BE2C (cell line): ENCODE data around the gene ISM2.

Experiments used
- DNase-seq: peaks from one replicate; pipeline ENCODE4 v3.0.0-alpha.2; 2020
- H3K27me3 ChIP-seq: fragments of 250-450 bp; sonication (Bioruptor Pico); 2 replicates; pipeline ENCODE4 v1.5.1; 2020; ENCODE audit warnings: mild to moderate bottlenecking
- H3K36me3 ChIP-seq: fragments of 250-450 bp; sonication (Bioruptor Pico); 2 replicates; pipeline ENCODE4 v1.5.1; 2020; ENCODE audit warnings: mild to moderate bottlenecking
- H3K4me1 ChIP-seq: fragments of 250-450 bp; sonication (Bioruptor Pico); 2 replicates; pipeline ENCODE4 v1.5.1; 2020
- H3K4me3 ChIP-seq: 2 replicates; pipeline ENCODE4 v1.5.1; 2011; ENCODE audit warnings: low read depth, low read length
- H3K9me3 ChIP-seq: fragments of 250-450 bp; sonication (Bioruptor Pico); 2 replicates; pipeline ENCODE4 v1.5.1; 2020
- TF ChIP-seq, protein P1 (sequence below): IDR thresholded peaks from 2 replicates; pipeline ENCODE4 v1.5.1; 2012; ENCODE audit warnings: mild to moderate bottlenecking, low read depth, low read length

The ISM2 gene

DNA sequence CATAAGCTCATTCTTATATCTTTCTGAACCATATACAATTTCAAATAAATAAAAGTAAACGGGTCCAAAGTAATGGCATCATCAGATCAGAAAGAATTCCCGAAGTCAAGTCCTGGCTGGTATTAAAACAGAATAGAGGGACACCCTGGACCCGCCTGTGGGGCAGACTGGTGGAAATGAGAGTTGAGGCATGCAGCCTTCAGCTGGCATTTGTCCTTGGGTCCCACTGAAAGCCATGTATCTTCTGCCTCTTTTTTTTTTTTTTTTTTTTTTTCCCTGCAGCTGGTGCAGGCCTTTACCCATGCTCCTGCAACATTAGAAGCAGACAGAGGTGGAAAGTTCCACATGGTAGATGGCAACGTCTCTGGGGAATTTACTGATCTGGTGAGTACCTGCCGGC lies 30.8 kb downstream of the ISM2 start:
- Histone ChIP-seq H3K27me3 (no peaks in the 10 kb centered on the region), H3K36me3 (peaks cover 69% of the 10 kb centered on the region), H3K4me1 (no peaks in the 10 kb centered on the region), H3K4me3 (no peak overlapping the region), H3K9me3 (no peaks in the 10 kb centered on the region)
- no peak for DNase-seq
- TF ChIP-seq, protein P1, sequence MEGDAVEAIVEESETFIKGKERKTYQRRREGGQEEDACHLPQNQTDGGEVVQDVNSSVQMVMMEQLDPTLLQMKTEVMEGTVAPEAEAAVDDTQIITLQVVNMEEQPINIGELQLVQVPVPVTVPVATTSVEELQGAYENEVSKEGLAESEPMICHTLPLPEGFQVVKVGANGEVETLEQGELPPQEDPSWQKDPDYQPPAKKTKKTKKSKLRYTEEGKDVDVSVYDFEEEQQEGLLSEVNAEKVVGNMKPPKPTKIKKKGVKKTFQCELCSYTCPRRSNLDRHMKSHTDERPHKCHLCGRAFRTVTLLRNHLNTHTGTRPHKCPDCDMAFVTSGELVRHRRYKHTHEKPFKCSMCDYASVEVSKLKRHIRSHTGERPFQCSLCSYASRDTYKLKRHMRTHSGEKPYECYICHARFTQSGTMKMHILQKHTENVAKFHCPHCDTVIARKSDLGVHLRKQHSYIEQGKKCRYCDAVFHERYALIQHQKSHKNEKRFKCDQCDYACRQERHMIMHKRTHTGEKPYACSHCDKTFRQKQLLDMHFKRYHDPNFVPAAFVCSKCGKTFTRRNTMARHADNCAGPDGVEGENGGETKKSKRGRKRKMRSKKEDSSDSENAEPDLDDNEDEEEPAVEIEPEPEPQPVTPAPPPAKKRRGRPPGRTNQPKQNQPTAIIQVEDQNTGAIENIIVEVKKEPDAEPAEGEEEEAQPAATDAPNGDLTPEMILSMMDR = no peak

DNA sequence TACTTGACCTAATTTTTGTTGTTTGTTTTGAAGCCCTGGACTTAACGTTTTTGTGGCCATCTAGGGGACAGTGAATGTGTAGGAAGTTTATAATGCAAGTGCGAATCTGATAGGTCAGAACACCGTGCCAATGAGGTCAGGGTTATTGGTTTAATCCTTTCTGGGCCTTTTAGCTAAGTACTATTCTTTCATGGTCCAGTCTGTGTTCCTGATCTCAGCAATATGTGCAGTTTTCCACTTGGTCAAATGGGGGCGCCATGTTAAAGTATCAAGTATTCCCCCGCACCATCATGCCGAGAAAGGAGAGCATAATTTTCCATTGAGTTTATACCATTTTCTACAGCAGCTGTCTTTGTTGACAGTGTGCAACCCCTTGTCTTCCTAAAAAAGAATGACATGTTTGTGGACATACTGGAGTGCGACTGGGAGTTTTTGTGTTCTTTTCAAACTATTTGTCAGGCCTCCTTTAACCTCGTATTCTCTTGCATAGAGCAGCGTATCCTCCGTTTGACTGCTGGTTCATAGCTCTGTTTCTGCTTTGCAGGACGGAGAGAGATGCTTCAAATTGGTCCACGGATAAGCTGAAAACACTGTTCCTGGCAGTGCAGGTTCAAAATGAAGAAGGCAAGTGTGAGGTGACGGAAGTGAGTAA lies 39.4 kb downstream of the ISM2 start:
- TF ChIP-seq, protein P1 = peak; percentile 83
- Histone ChIP-seq H3K27me3 (no peaks in the 10 kb centered on the region), H3K9me3 (no peaks in the 10 kb centered on the region), H3K36me3 (peaks cover 49% of the 10 kb centered on the region), H3K4me3 (peak overlapping the region; percentile 95), H3K4me1 (0 out of 2 replicates have a peak, but pooled peaks cover 2% of the 10 kb centered on the region)
- peak; percentile 74 for DNase-seq

DNA sequence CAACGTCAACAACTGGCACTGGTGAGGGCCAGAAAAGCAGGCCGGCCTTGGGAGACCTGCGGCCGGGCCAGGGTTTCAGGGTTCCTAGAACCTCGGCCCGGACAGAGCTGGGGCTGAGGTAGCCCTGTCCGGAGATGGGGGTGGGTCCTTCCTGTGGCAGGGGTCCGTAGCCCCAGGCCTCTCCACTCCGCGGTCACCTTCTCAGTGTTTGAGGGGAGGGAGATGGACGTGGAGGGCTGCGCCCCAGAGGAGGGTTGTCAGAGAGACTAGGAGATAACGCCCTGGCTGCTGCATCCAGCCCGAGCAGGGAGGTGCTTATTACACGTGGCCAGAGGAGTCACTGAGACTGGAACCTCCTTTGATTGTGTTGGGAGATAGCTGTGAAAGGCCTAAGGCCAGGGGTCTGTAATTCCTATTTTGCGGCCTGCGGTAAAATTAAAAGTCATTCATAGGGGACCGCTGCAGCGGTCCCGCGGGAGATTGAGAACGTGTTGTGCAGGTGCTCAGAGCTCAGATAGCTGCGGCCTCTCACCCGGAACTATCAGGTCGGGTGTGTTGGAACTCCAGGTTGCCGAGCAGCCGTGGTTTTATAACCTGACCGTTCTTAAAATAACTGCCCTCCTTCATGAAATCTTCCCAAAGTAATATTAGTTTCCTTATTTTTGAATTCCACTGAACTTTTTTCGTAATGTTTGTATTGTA lies 40.2 kb downstream of the ISM2 start:
- TF ChIP-seq, protein P1 = no peak
- Histone ChIP-seq H3K4me3 (peak overlapping the region; percentile 95), H3K9me3 (no peaks in the 10 kb centered on the region), H3K36me3 (peaks cover 41% of the 10 kb centered on the region), H3K4me1 (0 out of 2 replicates have a peak, but pooled peaks cover 2% of the 10 kb centered on the region), H3K27me3 (no peaks in the 10 kb centered on the region)
- peak; percentile 70 for DNase-seq

DNA sequence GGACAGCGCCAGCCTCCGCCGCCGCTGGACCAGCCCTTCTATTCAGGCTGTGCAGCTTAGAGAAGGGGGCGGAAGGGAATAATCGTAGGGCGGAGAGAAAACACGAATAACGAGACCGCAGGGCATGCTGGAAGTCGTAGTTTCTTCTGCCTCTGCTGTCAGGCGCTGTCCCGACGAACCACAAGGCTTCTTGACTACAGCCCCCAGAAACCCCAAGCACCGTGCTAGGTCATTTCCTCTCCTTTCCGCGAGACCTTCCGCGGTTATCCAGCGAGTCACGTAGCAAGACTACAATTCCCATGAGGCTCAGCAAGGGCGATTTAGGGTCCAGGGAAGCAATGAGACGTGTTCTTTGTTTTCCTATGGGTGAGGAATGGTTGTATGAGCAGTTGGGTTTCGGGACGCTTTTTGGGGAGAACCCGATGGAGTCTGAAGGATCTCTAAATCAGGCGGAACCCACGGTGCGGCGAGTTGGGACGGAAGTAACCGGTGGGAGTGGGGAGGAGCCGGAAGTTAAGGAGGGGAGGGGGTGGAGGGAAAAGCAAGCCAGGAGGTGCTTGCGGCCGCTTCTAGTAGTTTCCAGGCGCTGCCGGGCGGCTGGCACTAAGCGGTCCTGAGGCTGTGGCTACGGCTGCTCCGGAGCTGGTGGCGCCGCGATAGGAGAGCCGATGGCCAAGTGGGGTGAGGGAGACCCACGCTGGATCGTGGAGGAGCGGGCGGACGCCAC lies 40.9 kb downstream of the ISM2 start, which contains the start of the genes AHSA1 and VIPAS39:
Gene AHSA1, plus strand, starts transcription at position 572 of the 727 bp plus-strand sequence. Its CDS starts 97 bp downstream, at position 669.
Gene VIPAS39, minus strand, starts transcription at position 80 of the 727 bp plus-strand sequence. CDS start 3,499 bp downstream, outside the sequence.
- Histone ChIP-seq H3K4me3 (peak within 1 kb of the TSS; percentile 95), H3K9me3 (no peaks in the 10 kb centered on the region), H3K4me1 (0 out of 2 replicates have a peak, but pooled peaks cover 2% of the 10 kb centered on the region), H3K27me3 (no peaks in the 10 kb centered on the region), H3K36me3 (peaks cover 34% of the 10 kb centered on the region)
- DNase-seq = peak; percentile 97
- TF ChIP-seq, protein P1 = no peak

DNA sequence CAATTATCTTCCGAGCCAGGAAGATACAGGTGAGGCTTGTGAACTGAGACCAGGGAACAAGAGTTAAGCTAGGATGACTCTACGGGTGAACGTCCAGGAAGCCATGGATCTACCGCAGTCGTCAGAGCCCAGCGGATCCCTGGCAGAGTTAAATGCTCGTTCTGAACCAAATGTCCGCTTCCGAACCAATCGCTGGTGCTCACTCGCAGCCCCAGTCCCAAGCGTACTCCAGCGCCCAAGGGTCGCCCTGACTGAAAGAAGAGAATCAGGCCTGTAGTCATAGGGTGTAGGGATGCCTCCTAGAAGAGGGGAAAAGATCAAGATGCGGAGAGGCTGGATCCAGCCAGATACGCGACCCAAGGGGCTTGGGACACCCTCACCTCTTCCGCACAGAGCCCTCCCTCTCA lies 41.5 kb downstream of the ISM2 start:
- Histone ChIP-seq H3K27me3 (no peaks in the 10 kb centered on the region), H3K4me3 (peak overlapping the region; percentile 95), H3K9me3 (no peaks in the 10 kb centered on the region), H3K36me3 (peaks cover 29% of the 10 kb centered on the region), H3K4me1 (0 out of 2 replicates have a peak, but pooled peaks cover 2% of the 10 kb centered on the region)
- TF ChIP-seq, protein P1 = no peak
- DNase-seq = no peak
